Activated CD4-positive, alpha-beta T cell treated with anti-CD3 and anti-CD28 coated beads, Interleukin-2, amount 50 U/mL, for 48 hours (primary cell): ENCODE data around the gene SLC25A19.

Experiments
- DNase-seq, 2 experiments: peaks; one replicate each; pipeline ENCODE4 v3.0.0-alpha.2; 2020

Gene SLC25A19

GRCh38 chr17:75289115-75289831, at the start of gene SLC25A19:
SLC25A19 (minus strand) TSS chr17:75289433; CDS start chr17:75286764, 2,669 bp downstream.
- DNase-seq = peak; percentile 95 to 97

- DNase-seq = no peak
Measured at GRCh38 chr17:75338335-75338734, 49.1 kb upstream of the SLC25A19 start.

GRCh38 chr17:75335315-75335714, 46.1 kb upstream of the SLC25A19 start:
- no peak for DNase-seq

GRCh38 chr17:75334723-75335122, 45.5 kb upstream of the SLC25A19 start:
- DNase-seq = no peak

GRCh38 chr17:75331671-75332070, 42.4 kb upstream of the SLC25A19 start:
- DNase-seq = no peak

- no peak for DNase-seq
Measured at GRCh38 chr17:75327757-75328156, 38.5 kb upstream of the SLC25A19 start.

GRCh38 chr17:75326226-75326848, 37.1 kb upstream of the SLC25A19 start:
- DNase-seq = no peak

- DNase-seq = no peak
Measured at GRCh38 chr17:75325827-75326225, 36.6 kb upstream of the SLC25A19 start.

- no peak for DNase-seq
Measured at GRCh38 chr17:75325348-75325747, 36.1 kb upstream of the SLC25A19 start.

GRCh38 chr17:75321506-75321905, 32.3 kb upstream of the SLC25A19 start:
- DNase-seq = no peak

GRCh38 chr17:75319904-75320691, 30.9 kb upstream of the SLC25A19 start:
- DNase-seq = no peak

- DNase-seq = no peak
Measured at GRCh38 chr17:75318615-75319222, 29.5 kb upstream of the SLC25A19 start.

GRCh38 chr17:75318211-75318610, 29.0 kb upstream of the SLC25A19 start:
- no peak for DNase-seq

GRCh38 chr17:75317671-75318070, 28.4 kb upstream of the SLC25A19 start:
- DNase-seq = no peak

- DNase-seq = no peak
Measured at GRCh38 chr17:75316253-75316652, 27.0 kb upstream of the SLC25A19 start.

GRCh38 chr17:75315541-75316243, 26.5 kb upstream of the SLC25A19 start:
- peak in 1 of 2 experiments; percentile 40 for DNase-seq

GRCh38 chr17:75313941-75314551, 24.8 kb upstream of the SLC25A19 start:
- no peak for DNase-seq

GRCh38 chr17:75308732-75309629, 19.7 kb upstream of the SLC25A19 start:
- DNase-seq = no peak

GRCh38 chr17:75307957-75308731, 18.9 kb upstream of the SLC25A19 start:
- DNase-seq = no peak

GRCh38 chr17:75301502-75302206, 12.4 kb upstream of the SLC25A19 start:
- no peak for DNase-seq
